Hippocampal formation (tissue), 2 donors: ENCODE results near the gene GALNT9.
"Not testable (repeated sequence)": the region's sequence is repeated elsewhere in the genome, so short reads cannot be mapped to it uniquely, and the experiment has no call there.

Source experiments
- DNase-seq, 2 donors: peaks; one replicate each; lab custom pipeline; 2025; lab: John Stamatoyannopoulos, UW

The GALNT9 gene

DNA sequence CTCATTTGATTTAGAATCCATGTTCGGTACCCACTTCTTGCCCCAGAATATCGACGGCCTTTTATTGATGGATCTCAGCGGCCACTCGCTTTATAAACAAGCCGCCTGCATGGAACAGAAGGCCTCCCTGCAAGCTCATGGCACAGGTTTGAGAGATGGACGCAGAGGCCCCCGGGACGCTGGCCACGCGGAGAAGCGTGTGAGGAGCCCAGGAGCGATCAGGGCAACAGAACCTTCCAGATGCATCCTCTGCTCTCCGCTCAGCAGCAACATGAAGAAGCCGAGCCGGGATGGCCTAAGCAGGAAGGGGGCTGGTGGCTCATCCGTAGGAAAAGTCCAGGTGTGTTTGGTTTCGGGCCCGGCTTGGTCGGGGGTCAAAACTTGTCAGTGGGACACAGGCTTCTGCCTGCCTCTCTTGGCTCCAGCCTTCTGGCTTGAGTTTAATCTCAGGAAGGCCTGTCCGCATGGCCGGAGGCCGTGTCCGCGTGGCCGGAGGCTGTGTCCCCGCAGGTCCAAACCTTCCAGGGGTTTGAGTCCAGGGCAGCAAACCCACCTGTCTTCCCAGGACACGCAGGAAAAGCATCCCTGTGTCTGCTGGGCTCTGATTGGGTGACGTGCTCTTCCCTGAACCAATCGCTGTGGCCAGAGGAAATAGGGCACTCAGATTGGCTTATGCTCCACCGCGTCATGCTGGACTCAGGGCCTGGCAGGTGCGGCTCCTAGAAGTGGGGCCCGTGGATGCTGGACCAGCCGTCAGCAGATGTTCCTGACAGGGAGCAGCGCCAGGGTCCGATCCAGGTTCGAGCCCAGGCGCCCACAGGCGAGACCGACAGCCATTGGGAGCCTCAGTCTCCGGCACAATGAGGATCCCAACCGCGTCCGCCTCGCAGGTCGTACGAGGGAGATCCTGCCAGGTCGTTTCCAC, 65.0 kb downstream of the GALNT9 start:
- DNase-seq, result no peak

DNA sequence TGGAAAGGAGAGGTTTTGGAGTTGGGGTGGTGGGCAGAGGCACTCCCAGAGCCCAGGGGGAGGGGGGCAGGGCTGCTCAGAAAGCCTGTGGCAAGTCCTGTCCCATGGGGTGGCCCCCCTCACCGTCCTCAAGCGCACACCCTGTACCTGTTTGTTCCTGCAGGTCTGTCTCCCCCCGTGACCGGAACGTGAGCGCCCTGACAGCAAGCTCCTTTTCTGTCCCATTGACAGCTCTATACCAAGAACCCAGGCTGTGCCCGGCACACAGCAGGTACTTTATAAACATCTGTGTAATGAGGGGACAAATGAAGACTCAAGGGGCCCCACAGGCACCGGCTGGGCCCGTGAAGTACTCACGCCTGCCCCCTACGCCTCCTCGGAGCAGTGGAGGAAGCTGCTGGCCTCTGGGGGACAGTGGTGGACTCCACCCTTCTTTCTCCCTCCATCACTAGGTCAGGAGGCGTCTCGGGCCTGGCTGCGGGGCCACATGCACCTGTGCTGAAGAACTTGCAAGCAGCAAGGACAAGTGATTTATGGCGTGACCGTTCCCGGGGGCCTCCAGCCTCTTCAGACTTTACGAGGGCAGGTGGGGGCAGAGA, 65.8 kb downstream of the GALNT9 start:
- no peak for DNase-seq

DNA sequence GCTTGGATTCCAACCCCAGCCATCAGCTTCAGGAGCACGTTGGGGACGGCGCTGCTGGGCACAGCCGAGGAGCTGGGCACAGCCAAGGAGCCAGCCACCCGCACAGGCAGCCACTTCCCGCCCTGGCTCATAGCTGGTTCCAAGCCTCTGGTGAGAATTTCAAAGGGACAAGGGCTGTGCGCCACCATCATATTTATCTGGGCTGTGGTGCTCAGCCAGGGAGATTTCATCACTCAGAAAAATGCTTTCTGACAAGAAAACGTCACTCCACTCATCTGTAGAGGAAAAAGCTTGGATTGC, 66.4 kb downstream of the GALNT9 start:
- DNase-seq, result no peak

DNA sequence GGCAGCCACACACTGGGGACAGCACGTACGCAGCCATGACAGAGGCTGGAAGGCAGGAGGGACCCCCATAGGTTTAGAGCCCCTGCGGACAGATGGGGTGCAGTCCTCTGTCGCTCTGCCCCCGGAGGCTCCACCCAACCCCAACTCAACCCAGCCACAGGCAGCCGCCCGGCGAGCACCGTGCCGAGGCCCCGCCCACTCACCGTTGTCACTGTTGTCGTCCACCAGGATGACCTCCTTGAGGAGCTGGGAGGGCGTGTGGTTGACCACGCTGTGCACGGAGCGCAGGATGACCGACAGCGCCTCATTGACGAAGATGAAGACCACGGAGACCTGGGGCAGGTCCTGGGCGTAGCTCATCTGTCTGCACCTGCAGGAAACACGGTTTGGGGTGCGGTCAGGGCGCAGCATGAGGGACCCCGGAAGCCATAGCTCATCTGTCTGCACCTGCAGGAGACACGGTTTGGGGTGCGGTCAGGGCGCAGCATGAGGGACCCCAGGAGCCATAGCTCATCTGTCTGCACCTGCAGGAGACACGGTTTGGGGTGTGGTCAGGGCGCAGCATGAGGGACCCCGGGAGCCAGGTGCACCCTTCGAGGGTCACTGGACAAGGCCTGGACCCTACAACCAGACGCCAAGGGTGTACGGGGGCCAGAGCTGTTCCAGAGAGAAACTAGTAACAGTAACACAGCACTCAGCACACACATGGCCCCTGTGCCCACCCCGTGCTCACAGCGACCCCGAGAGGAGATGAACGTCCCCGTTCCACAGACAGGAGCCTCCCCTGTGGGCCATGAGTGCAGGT, 66.9 kb downstream of the GALNT9 start:
- DNase-seq, result no peak

DNA sequence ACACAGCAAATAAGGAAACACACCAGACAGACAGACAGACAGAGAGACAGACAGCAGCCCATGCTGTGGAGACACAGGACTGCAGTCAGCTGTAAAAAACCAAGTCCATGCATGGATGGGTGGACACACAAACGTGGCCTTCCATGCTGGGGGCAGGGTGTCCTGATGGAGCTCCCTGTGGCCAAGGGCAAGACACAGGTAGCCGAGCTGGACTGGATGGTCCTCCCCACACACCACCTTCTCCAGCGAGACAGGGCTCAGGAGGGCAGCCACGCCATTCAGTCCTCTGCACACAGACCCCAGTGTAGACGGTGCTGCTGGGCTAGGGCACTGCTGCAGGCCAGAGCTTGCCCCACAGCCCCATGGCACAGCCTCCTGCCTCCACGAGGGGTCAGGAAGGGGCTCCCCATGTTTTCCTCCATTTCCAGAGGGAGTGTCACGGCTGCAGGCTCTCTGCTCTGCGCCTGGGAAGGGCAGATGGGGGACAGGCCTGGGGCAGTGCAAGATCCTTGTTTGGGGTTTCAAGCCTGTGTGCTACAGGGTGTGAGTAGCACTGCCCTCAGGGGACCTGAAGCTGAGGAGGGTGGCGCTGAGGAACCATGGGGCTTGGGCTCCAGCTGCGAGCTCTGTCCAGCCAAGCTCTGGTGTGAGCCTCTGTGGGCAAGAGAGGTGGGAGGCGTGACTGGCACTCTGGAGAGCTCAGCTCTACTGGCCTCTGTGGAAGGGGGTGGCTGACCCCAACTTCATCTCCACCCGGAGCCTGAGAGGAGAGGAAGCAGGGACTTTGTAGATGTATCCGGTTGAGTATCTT, 67.9 kb downstream of the GALNT9 start:
- DNase-seq, result no peak

DNA sequence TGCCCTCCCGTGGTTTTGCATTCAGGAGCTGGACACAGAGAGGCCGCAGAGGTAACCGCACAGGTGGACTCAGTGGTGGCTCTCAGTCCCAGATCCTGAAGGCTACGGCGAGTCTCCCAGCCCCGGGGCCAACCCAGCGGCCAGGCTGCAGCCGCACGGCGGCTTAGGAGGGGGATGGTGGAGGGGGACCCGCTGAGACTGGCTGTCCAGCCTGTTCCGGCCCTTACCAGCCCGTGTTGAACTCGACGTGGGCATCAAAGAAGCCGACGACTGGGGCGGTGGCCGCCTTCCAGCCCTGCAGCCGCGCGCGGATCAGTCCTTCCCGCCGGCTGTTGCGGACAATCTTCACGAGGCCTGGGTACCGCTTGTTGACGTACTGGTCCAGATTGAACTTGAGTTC, 68.7 kb downstream of the GALNT9 start:
- DNase-seq, result no peak

DNA sequence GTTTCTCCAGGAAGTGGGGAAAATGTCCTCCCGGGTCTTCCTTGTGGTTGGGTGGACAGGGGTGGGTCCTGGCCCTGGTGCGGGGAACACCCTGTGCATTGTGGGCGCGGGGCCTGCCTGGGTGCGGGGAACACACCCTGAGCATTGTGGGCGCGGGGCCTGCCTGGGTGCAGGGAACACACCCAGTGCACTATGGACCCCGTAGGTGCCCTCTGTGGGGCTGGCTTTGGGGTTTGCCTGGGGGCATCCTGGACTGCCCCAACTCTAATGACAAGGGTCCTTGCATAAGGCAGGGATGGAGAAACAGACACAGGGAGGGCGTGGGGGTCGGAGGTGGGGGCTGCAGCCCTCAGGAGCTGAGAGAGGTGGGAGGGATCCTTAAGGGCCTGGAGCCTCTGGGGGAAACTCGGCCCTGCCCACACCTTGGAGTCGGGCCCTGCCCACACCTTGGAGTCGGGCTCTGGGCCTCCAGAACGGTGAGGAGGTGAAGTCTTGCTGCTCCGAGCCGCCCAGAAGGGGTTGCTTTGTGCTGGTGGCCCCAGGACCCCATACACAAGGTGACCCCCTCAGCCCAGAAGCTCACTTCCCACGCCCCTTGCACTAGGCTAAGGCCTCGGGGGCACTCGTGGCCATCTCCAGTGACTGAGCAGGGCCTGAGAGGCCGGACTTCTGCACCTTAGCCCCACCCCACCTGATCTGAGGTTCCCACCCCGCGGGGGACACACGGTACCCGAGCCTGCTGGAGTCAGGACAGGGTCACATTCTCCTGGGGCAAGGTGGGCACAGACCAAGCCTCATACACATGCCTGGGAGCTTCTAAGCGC, 69.3 kb downstream of the GALNT9 start:
- DNase-seq, result no peak

DNA sequence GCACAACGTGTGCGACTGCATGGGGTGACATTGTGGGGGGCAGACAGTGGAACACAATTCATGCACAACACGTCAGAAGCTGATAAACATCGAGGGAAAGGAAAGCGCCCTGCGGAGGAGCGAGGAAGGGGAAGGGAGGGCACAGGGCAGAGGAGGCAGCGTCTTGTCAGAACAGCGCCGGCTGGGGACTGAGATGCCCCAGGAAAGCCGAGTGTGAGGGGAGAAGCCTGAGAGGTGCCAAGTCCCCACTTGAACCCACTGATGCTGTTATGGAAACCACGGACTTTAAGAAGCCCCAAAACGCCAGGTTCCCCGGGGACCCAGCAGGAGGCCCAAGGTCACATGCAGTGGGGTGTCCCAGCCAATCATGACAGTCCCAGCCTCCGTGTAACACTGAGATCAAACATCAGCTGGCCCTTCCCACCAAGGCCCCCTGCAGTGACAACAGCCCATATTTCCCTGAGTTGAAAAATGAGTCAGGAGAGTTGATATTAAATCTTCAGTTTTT, 70.0 kb downstream of the GALNT9 start:
- no peak for DNase-seq

DNA sequence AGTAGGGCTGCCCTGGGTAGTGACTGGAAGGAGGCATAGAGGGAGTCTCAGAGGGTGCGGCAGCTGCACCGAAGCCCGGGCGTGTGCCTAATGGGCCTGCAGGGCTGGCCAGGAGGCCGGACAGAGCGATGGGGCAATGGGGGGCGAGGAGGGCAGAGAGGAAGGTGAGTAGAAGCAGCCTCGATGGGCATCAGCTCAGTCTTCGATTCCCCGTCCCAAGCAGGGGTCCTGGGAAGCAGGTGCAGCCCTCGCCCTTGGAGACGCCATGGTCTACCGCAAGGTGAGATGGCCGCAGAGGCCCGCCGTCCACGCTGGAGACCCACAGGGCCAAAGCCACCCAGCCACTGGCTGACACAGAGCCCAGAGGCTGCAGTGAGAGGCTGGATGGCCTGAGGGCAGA, 70.8 kb downstream of the GALNT9 start:
- DNase-seq, result no peak

DNA sequence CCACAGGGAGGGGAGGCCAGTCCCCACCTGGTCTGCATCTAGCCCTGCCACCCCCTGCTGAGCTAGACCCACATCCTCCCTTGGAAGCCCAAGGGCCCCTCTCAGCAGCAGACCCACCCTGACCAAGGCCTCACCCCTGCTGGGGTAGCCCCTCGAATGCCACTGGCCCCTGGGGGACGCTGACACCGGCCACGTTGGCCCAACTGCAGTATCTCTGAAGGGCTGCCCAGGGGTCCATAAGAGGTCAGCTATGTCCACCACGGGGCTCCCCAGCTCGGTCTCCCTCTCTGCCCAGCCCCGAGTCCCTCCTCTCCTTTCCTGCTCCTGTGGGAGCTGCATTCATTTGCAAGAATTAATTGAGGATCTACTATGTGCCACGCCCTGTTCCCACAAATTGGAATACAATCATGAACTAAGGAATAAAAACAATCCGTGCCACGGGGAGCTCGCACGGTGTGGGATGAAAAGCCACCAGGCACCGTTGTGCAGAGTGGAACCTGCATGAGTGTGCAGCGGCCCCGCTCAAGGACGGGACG, 71.4 kb downstream of the GALNT9 start:
- DNase-seq, result no peak

DNA sequence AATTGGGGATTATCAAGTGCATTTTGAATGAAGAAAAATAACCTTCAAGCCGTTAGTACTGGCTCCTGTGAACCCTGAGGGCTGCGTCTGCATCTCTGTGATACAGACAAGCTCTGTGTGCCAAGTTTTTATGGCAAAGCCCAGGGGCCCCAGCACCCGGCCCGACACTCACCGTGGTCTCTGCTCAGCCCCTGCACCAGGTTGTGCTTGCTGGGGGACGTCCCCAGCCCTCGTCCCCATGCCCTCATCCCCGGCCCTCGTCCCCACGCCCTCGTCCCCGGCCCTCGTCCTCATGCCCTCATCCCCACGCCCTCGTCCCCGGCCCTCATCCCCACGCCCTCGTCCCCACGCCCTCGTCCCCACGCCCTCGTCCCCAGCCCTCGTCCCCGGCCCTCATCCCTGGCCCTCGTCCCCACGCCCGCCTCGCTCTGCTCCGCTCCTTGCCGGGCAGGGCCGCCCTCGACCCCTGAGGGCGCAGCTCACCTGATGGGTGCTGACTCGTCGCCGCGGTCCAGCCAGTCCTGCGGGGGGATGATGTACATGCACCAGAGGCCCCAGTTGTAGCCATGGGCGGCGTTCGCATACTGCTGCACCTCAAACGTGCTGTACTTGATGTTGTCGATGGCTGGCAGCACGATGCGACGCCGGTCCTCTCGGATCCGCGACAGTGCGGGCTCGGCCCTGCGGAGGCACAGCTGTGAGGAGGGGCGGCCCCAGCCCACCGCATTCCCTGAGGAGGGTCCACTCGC, 72.0 kb downstream of the GALNT9 start:
- no peak for DNase-seq

DNA sequence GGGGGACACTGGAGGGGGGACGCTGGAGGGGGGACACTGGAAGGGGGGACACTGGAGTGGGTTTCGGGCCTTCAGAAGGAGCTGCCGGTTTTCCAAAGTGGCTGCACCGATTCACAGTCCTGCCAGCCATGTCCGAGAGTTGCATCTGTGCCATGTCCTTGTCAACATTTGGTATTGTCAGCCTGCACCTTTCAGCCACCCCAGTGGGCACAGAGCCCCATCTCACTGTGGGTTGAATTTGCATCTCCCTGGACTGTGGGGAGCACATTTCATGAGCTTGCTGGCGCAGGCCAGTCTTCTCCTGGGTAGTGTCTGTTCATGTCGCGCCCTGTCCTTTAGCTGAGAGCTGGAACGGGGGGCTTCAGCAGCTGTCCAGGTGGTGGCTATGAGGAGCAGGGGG, 72.7 kb downstream of the GALNT9 start:
- DNase-seq, result no peak

DNA sequence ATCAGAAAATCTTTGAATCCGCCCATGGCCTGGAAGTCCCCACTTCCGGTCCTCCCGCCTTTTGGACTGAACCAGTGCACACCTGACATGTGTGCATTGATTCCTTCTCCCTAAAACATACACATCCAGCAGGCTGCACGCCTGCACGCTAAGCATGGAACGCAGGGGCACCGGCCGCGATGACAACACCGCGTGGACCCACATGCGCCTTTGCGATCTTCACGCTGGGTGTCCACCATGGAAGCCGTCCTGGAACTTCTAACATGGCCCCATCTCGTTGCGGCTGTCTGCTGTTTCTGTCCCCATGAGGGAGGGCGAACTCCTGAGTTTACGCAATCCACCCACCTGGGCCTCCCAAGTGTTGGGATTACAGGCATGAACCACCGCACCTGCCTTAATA, 73.7 kb downstream of the GALNT9 start:
- DNase-seq, result no peak

DNA sequence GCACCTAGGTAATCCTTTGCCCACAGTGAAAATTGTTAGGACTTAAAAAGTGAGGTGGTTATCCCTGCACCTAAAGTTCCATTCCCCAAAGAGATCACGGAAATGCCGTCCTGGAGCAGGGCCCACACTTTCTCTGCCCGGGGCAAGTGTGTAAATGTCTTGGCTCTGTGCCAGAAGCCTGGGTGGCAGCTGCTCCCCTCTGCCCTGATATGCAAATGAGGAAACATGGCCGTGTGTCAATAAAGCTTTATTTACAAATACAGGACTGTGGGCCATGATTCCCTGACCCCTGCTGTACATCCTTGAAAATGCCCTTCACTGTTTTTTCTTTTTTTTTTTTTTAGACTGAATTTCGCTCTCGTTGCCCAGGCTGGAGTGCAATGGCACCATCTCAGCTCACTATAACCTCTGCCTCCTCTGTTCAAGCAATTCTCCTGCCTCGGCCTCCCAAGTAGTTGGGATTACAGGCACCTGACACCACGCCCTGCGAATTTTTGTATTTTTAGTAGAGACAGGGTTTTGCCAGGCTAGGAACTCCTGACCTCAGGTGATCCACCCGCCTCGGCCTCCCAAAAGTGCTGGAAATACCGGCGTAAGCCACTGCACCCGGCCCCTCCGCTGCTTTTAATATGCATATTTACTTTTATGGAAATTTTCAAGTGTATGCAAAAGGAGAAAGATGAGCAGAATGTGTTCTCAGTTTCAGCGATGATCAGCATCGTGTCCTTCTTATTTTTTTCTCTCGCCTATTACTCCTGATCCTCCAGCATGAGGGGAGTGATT, 75.5 kb downstream of the GALNT9 start:
- no peak for DNase-seq

DNA sequence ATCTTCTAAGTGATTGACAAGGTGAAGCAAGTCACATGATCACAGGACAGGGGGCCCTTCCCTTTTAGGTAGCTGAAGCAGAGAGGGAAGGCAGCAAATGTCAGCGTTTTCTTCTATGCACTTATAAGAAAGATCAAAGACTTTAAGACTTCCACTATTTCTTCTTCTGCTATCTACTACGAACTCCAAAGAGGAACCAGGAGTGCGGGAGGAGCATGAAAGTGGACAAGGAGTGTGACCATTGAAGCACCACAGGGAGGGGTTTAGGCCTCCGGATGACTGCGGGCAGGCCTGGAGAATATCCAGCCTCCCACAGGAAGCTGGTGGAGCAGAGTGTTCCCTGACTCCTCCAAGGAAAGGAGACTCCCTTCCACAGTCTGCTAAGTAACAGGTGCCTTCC, 76.4 kb downstream of the GALNT9 start:
- DNase-seq, result not testable (repeated sequence)

DNA sequence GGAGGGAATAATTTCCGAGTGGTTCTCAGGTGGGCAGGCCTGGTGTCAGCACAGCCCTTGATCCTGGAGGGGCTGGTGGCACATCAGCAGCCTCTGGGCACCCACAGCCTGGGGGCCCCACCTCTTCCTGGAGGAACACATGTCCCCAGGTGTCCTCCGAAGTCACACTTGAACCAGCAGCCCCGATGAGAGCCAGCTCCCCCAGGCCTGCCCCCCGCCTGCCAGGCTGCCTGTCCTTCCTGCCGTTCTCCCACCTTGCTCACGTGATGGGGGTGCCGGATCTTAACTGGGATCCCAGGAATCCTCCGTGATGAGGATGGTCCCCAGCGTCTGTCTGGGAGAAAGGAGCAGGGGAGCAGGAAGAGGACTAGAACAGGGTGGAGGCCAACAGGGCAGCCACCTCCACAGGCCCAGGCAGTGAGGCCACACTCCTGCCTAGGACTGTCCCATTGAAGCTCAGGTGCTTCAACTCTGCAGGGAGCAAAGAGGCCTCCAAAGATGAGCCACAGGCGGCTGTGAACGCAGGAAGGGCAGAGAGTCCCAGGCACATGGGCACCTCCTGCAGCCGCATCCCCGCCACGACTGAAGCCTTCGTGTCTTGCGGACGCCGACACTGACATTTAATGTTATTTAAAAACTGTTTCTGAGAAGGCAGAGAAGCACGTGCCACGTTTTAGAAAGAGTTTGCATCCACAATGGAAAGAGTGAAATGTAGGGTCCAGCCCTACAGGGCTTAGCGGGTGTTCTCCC, 77.5 kb downstream of the GALNT9 start:
- no peak for DNase-seq

DNA sequence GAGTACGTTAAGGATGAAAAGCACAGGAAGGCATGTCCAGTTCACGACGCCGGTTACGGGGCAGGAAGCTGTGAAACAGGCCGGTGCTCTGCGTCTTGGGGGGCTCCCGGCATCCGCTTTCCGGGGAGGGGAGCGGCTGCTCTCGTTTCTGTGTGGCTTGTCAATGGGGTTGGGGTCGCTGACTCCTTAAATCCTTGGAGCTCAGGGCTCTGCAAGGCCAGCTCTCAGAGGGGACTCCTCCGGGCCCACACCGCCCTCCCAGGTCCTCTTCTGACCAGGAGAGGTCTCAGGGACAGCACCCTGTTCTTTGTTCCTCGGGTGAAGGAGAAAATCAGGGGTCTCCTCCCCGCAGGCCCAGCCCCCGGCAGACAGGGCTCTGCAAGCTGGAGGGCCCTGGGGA, 78.1 kb downstream of the GALNT9 start:
- DNase-seq, result no peak

DNA sequence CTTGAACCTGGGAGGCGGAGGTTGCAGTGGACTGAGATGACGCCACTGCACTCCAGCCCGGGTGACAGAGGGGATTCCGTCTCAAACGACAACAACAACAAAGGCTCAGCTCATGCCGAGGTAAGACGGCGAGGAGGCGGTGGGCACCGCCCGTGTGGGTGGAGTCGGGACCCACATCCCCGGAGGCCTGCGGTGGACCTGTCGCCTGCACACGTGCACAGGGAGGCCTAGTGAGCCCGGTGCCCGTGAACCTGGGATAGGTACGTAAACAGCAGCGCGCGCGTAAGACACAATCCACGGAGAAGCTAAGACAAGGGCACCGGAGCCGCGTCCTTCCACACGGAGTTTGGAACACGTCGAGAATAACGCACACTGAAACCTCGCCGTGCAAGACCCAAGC, 78.7 kb downstream of the GALNT9 start:
- no peak for DNase-seq
